ENCODE results near the gene CD59. TPM values are rescaled to one million over a fixed set of nuclear protein-coding genes. Genes with fewer than 3 reads are reported as not detected.

The CD59 gene
- polyA plus RNA-seq, 2 of the 4 experiments (the other 2 are of a cell fraction), result 335 to 375 TPM

DNA sequence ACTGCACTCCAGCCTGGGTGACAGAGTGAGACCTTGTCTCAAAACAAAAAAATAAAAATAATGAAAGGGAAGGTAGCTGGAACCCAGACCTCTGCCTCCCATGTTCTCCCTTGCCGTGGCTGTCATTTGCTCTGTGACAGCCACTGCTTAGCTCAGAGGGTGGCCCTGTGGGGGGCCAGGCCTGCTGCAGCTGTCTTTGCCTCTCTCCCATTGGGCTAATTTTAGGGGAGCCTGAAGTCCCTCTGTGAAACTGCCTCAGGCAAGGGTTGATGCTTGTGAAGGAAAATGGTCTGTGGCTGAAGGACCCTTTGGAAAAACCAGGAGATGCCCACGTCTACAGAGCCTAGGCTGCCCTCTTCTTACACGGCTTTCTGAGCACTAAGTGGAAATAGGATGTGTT, 78.5 kb downstream of the CD59 start:
- DNase-seq (ENCODE audit: low read depth in 1 of 2, low spot score in 1 of 2), result no peak
- no peak for FAIRE-seq
- no peaks in the 10 kb centered on the region for H3K4me1 ChIP-seq
- H3K27ac ChIP-seq, result no peak overlapping the region
- no peak overlapping the region for H3K4me2 ChIP-seq
- WGBS (ENCODE audit: missing lambda C conversion rate), result 68% methylated on average over 3 of the region's 3 CpGs
- ATAC-seq, result no peak
- H3K4me3 ChIP-seq, result no peak overlapping the region
- POLR2A ChIA-PET, result no interaction called here
- TF ChIP-seq JUNB (IDR thresholded peaks at IDR 0.05), result no peak
- no peak for TF ChIP-seq PHF8 (IDR thresholded peaks at IDR 0.05; ENCODE audit: borderline replicate concordance, low read depth)
- TF ChIP-seq HOXB5 (CRISPR knock-in tag; IDR thresholded peaks at IDR 0.05), result no peak
- TF ChIP-seq KDM1A (IDR thresholded peaks at IDR 0.05; ENCODE audit: low read depth), result no peak
- TF ChIP-seq, protein P1, sequence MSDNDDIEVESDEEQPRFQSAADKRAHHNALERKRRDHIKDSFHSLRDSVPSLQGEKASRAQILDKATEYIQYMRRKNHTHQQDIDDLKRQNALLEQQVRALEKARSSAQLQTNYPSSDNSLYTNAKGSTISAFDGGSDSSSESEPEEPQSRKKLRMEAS (IDR thresholded peaks at IDR 0.05), result no peak
- no peak for TF ChIP-seq SMC3 (IDR thresholded peaks at IDR 0.05)
- TF ChIP-seq BHLHE40 (IDR thresholded peaks at IDR 0.05; ENCODE audit: low read depth, low read length), result no peak
- TF ChIP-seq, protein P2, sequence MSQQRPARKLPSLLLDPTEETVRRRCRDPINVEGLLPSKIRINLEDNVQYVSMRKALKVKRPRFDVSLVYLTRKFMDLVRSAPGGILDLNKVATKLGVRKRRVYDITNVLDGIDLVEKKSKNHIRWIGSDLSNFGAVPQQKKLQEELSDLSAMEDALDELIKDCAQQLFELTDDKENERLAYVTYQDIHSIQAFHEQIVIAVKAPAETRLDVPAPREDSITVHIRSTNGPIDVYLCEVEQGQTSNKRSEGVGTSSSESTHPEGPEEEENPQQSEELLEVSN (IDR thresholded peaks at IDR 0.05; ENCODE audit: borderline replicate concordance, low read depth), result no peak
- TF ChIP-seq, protein P3, sequence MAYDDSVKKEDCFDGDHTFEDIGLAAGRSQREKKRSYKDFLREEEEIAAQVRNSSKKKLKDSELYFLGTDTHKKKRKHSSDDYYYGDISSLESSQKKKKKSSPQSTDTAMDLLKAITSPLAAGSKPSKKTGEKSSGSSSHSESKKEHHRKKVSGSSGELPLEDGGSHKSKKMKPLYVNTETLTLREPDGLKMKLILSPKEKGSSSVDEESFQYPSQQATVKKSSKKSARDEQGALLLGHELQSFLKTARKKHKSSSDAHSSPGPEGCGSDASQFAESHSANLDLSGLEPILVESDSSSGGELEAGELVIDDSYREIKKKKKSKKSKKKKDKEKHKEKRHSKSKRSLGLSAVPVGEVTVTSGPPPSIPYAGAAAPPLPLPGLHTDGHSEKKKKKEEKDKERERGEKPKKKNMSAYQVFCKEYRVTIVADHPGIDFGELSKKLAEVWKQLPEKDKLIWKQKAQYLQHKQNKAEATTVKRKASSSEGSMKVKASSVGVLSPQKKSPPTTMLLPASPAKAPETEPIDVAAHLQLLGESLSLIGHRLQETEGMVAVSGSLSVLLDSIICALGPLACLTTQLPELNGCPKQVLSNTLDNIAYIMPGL (CRISPR knock-in tag; IDR thresholded peaks at IDR 0.05; ENCODE audit: borderline replicate concordance), result no peak
- TF ChIP-seq EHF (CRISPR knock-in tag; IDR thresholded peaks at IDR 0.05), result no peak
- TF ChIP-seq, protein P4, sequence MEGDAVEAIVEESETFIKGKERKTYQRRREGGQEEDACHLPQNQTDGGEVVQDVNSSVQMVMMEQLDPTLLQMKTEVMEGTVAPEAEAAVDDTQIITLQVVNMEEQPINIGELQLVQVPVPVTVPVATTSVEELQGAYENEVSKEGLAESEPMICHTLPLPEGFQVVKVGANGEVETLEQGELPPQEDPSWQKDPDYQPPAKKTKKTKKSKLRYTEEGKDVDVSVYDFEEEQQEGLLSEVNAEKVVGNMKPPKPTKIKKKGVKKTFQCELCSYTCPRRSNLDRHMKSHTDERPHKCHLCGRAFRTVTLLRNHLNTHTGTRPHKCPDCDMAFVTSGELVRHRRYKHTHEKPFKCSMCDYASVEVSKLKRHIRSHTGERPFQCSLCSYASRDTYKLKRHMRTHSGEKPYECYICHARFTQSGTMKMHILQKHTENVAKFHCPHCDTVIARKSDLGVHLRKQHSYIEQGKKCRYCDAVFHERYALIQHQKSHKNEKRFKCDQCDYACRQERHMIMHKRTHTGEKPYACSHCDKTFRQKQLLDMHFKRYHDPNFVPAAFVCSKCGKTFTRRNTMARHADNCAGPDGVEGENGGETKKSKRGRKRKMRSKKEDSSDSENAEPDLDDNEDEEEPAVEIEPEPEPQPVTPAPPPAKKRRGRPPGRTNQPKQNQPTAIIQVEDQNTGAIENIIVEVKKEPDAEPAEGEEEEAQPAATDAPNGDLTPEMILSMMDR (IDR thresholded peaks at IDR 0.05), result no peak
- no peak for TF ChIP-seq RCOR1 (IDR thresholded peaks at IDR 0.05; ENCODE audit: low read depth, low read length)
- TF ChIP-seq MYC (IDR thresholded peaks at IDR 0.05; ENCODE audit: borderline replicate concordance, low read length), result no peak
- TF ChIP-seq CEBPB (IDR thresholded peaks at IDR 0.05), result no peak
- no peaks in the 10 kb centered on the region for H3K9me3 ChIP-seq
- CTCF ChIA-PET, result interaction anchor here (0.9 kb wide), 1 partner anchor 31 kb away, joined by 4 read pairs; no protein-coding TSS in a partner anchor

DNA sequence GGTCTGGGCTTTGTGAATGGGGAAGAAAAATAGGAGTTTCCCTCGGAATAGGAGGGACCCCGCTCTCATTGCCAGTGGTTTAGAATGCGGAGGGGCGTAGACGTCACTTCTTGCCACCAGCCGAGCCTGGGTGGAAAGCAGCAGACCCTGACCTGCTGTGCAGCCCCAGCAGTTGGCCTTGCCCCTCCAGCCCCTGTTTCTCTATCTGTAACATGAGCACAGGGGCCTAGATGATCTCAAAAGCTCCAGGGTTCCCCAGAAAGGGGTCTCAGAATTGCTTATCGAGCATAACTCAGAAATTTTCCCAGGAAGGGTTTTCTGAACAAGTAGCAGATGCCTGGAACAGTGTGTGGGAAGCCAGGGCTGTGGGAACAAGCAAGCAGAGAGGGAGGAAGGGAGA, 79.5 kb downstream of the CD59 start:
- H3K27ac ChIP-seq, result no peak overlapping the region
- no peaks in the 10 kb centered on the region for H3K4me1 ChIP-seq
- H3K4me3 ChIP-seq, result no peak overlapping the region
- ATAC-seq, result no peak
- TF ChIP-seq FOXS1 (CRISPR knock-in tag; IDR thresholded peaks at IDR 0.05), result no peak
- no peak for TF ChIP-seq JUN (IDR thresholded peaks at IDR 0.05)
- no peak for TF ChIP-seq MAFK (IDR thresholded peaks at IDR 0.05; ENCODE audit: partially characterized antibody)
- TF ChIP-seq NR3C1 (IDR thresholded peaks at IDR 0.05), result no peak
- TF ChIP-seq HOXA7 (CRISPR knock-in tag; IDR thresholded peaks at IDR 0.05), result no peak
- DNase-seq (ENCODE audit: low read depth in 1 of 2, low spot score in 1 of 2), result no peak
- WGBS (ENCODE audit: missing lambda C conversion rate), result 78% methylated on average over 7 of the region's 7 CpGs
- POLR2A ChIA-PET, result no interaction called here
- no peak for FAIRE-seq
- CTCF ChIA-PET, result no interaction called here
- H3K9me3 ChIP-seq, result no peaks in the 10 kb centered on the region
- H3K4me2 ChIP-seq, result no peak overlapping the region

DNA sequence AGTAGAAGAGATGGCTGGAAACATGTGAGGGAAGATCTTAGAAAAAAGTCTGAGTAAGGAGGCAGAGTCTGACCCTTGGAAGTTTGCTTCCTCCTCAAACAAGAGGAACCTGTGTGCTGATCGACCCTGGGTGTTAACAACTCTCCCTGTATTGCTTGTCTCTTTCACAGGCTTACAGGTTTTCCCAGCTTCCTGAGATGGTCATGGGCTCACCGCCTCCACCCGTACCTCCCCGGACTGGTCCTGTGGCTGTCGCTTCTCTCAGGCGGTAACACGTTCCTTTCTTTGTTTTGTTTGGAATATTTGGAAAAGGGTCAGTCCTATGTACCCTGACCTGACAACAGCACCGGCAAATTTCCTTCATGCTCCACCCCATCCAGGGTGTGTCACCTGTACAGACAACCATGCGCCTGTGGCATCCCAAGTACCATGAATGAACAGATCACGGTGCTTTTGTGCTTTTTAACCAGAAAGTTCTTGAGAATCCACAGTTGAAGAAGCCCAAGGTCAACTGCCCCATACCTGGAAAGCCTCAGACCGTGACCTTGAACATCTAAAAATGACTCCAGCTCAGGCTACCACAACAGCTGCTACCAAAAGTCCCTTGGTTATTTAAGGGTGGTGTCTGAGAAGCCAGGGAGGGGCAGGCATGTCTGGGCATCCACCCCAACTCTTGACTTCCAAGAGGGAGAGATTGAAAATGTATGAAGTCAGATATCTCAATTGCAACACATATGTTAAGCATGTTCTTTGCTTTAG, 80.2 kb downstream of the CD59 start:
- POLR2A ChIA-PET, result no interaction called here
- Histone ChIP-seq H3K27ac (no peak overlapping the region), H3K4me2 (no peak overlapping the region), H3K4me1 (no peaks in the 10 kb centered on the region), H3K9me3 (no peaks in the 10 kb centered on the region), H3K4me3 (no peak overlapping the region)
- no peak for DNase-seq (ENCODE audit: low read depth in 1 of 2, low spot score in 1 of 2)
- CTCF ChIA-PET, result no interaction called here
- FAIRE-seq, result no peak
- 85% methylated on average over 11 of the region's 11 CpGs for WGBS (ENCODE audit: missing lambda C conversion rate)
- ATAC-seq, result no peak
- TF ChIP-seq NFE2L2 (conservative IDR thresholded peaks at IDR 0.05; ENCODE audit: low read length) (no peak), ZC3H11A (IDR thresholded peaks at IDR 0.05) (no peak), HOXB5 (CRISPR knock-in tag; IDR thresholded peaks at IDR 0.05) (no peak), EHMT2 (IDR thresholded peaks at IDR 0.05; ENCODE audit: low read depth) (no peak), HEYL (CRISPR knock-in tag; IDR thresholded peaks at IDR 0.05) (no peak), JUNB (IDR thresholded peaks at IDR 0.05) (no peak), MAFK (IDR thresholded peaks at IDR 0.05; ENCODE audit: partially characterized antibody) (no peak), RARB (CRISPR knock-in tag; IDR thresholded peaks at IDR 0.05) (no peak)
- TF ChIP-seq, protein P3 (CRISPR knock-in tag; IDR thresholded peaks at IDR 0.05; ENCODE audit: borderline replicate concordance), result no peak

Data from A549 (cell line).